ENCODE measurements around the gene ROPN1L. TPM values are rescaled to one million over a fixed set of nuclear protein-coding genes. Genes with fewer than 3 reads are reported as not detected.

Gene ROPN1L
- polyA plus RNA-seq, 1 donor from 2014 or later = 0.52 TPM

- Histone ChIP-seq H3K36me3 (ENCODE audit: insufficient read depth, low read length) (peaks cover 21% of the 10 kb centered on the region), H3K4me3 (ENCODE audit: low read length) (no peak overlapping the region), H3K9me2 (ENCODE audit: insufficient read depth, low read length) (no peaks in the 10 kb centered on the region), H3K27me3 (ENCODE audit: insufficient read depth, low read depth, low read length) (no peaks in the 10 kb centered on the region), H4K20me1 (ENCODE audit: insufficient read depth) (no peaks in the 10 kb centered on the region), H3F3A (ENCODE audit: insufficient read depth, low read length, poor library complexity, severe bottlenecking) (no peaks in the 10 kb centered on the region), H3K4me2 (ENCODE audit: low read length) (no peak overlapping the region), H3K79me2 (replicated peaks; ENCODE audit: insufficient read depth, low read length) (peaks cover 3% of the 10 kb centered on the region), H3K9ac (ENCODE audit: low read length) (no peak overlapping the region), H3K9me3 (ENCODE audit: low read length) (no peaks in the 10 kb centered on the region), H3K27ac (ENCODE audit: low read length) (no peak overlapping the region), H2AFZ (ENCODE audit: low read depth, low read length) (no peak overlapping the region)
- TF ChIP-seq EP300 (conservative IDR thresholded peaks at IDR 0.05; ENCODE audit: poor library complexity, severe bottlenecking) = no peak
- no peak for TF ChIP-seq TAF1 (IDR thresholded peaks at IDR 0.05; ENCODE audit: low read depth)
- no peak for TF ChIP-seq POLR2AphosphoS5 (IDR thresholded peaks at IDR 0.05)
- TF ChIP-seq REST (IDR thresholded peaks at IDR 0.05; ENCODE audit: borderline replicate concordance) = no peak
- TF ChIP-seq RAD21 (conservative IDR thresholded peaks at IDR 0.05) = no peak
- TF ChIP-seq CTCF (IDR thresholded peaks at IDR 0.05; ENCODE audit: poor library complexity, severe bottlenecking) = no peak
- no peak for TF ChIP-seq MXI1 (conservative IDR thresholded peaks at IDR 0.05; ENCODE audit: poor library complexity, severe bottlenecking)
These were observed 21.2 kb upstream of the ROPN1L start for GRCh38 chr5:10420468-10420867.

- no peaks in the 10 kb centered on the region for H3K9me3 ChIP-seq (ENCODE audit: low read length)
- H3F3A ChIP-seq (ENCODE audit: insufficient read depth, low read length, poor library complexity, severe bottlenecking) = no peaks in the 10 kb centered on the region
- no peaks in the 10 kb centered on the region for H3K9me2 ChIP-seq (ENCODE audit: insufficient read depth, low read length)
- TF ChIP-seq EZH2 (IDR thresholded peaks at IDR 0.05; ENCODE audit: borderline replicate concordance, insufficient read depth, low read length, poor library complexity, severe bottlenecking) = no peak
- no peak for TF ChIP-seq SMC3 (conservative IDR thresholded peaks at IDR 0.05; ENCODE audit: poor library complexity)
- TF ChIP-seq POLR2AphosphoS5 (IDR thresholded peaks at IDR 0.05) = no peak
- TF ChIP-seq MXI1 (conservative IDR thresholded peaks at IDR 0.05; ENCODE audit: poor library complexity, severe bottlenecking) = no peak
- TF ChIP-seq TAF1 (IDR thresholded peaks at IDR 0.05; ENCODE audit: low read depth) = no peak
- no peak overlapping the region for H3K4me3 ChIP-seq (ENCODE audit: low read length)
- no peak overlapping the region for H3K9ac ChIP-seq (ENCODE audit: low read length)
- H4K20me1 ChIP-seq (ENCODE audit: insufficient read depth) = no peaks in the 10 kb centered on the region
- H3K4me2 ChIP-seq (ENCODE audit: low read length) = no peak overlapping the region
- H3K79me2 ChIP-seq (replicated peaks; ENCODE audit: insufficient read depth, low read length) = peaks cover 3% of the 10 kb centered on the region
- no peak overlapping the region for H2AFZ ChIP-seq (ENCODE audit: low read depth, low read length)
- H3K36me3 ChIP-seq (ENCODE audit: insufficient read depth, low read length) = peaks cover 21% of the 10 kb centered on the region
- H3K27me3 ChIP-seq (ENCODE audit: insufficient read depth, low read depth, low read length) = no peaks in the 10 kb centered on the region
- no peak overlapping the region for H3K27ac ChIP-seq (ENCODE audit: low read length)
These were observed 20.7 kb upstream of the ROPN1L start for GRCh38 chr5:10420932-10421331.
